ENCODE results near the gene DAZ1. TPM values are rescaled to one million over a fixed set of nuclear protein-coding genes. Genes with fewer than 3 reads are reported as not detected.
"Not testable (repeated sequence)": the region's sequence is repeated elsewhere in the genome, so short reads cannot be mapped to it uniquely, and the experiment has no call there.

The DAZ1 gene
- total and polyA plus RNA-seq, 2 of the 8 experiments (the other 6 are each of a cell fraction or from before 2014, with no cell fraction given) = not detected

- POLR2A ChIA-PET (ENCODE audit: partially characterized antibody); H2BK5ac ChIP-seq (ENCODE audit: low read depth, low read length); H3K4me2 ChIP-seq (ENCODE audit: insufficient read depth in 1 of 2, low read depth in 2 of 2, low read length in 2 of 2); H4K5ac ChIP-seq (ENCODE audit: insufficient read length, low read depth, low read length); H3K79me1 ChIP-seq (ENCODE audit: low read depth, low read length); H4K20me1 ChIP-seq (replicated peaks in 1 of 2; ENCODE audit: control insufficient read depth in 1 of 2, insufficient read depth in 2 of 2, low read length in 2 of 2); DNase-seq (ENCODE audit: low read depth in 1 of 2, low spot score in 2 of 2); H2AK5ac ChIP-seq (ENCODE audit: low read depth, low read length); H2AFZ ChIP-seq (ENCODE audit: low read length); H3K27me3 ChIP-seq (replicated peaks in 1 of 4; ENCODE audit: control insufficient read depth in 3 of 4, extremely low read depth in 1 of 4, insufficient read depth in 3 of 4, low read length in 3 of 4); H3K23me2 ChIP-seq (ENCODE audit: low read depth, low read length); H3K36me3 ChIP-seq (ENCODE audit: control insufficient read depth in 2 of 4, insufficient read depth in 4 of 4, low read length in 3 of 4); H3K4me3 ChIP-seq (ENCODE audit: extremely low read depth in 1 of 4, insufficient read depth in 2 of 4, low read depth in 3 of 4, low read length in 4 of 4); H3K4me1 ChIP-seq (replicated peaks in 1 of 4; ENCODE audit: control insufficient read depth in 3 of 4, insufficient read depth in 4 of 4, low read length in 3 of 4); H3K9me3 ChIP-seq (ENCODE audit: insufficient read depth in 2 of 2, low read depth in 1 of 2, low read length in 1 of 2); CTCF ChIA-PET (ENCODE audit: partially characterized antibody); H3K4ac ChIP-seq (replicated peaks; ENCODE audit: insufficient read length, low read depth, low read length); H3K14ac ChIP-seq (ENCODE audit: insufficient read length); H2BK120ac ChIP-seq (replicated peaks; ENCODE audit: low read depth, low read length); H4K8ac ChIP-seq (ENCODE audit: extremely low read depth, insufficient read depth, low read length); H3K23ac ChIP-seq (ENCODE audit: insufficient read length); H3K56ac ChIP-seq (replicated peaks; ENCODE audit: insufficient read length, low read depth, low read length); H2BK15ac ChIP-seq (ENCODE audit: low read length); H3K27ac ChIP-seq (ENCODE audit: low read depth, low read length); H3K9ac ChIP-seq (replicated peaks in 1 of 4; ENCODE audit: extremely low read depth in 1 of 4, low read depth in 3 of 4, low read length in 3 of 4); H4K91ac ChIP-seq (replicated peaks; ENCODE audit: insufficient read length, low read length); H3K79me2 ChIP-seq (ENCODE audit: control insufficient read depth in 1 of 2, insufficient read depth in 2 of 2, low read length in 2 of 2); FAIRE-seq; H2BK20ac ChIP-seq (ENCODE audit: low read length); H3K18ac ChIP-seq (ENCODE audit: extremely low read depth, low read length); H2BK12ac ChIP-seq (ENCODE audit: low read depth, low read length): not testable (repeated sequence)
- no CpG with 5 or more reads among the region's 23 CpGs for WGBS, 2 experiments (ENCODE audit: extremely low coverage in 1 of 2, insufficient coverage in 1 of 2, insufficient read length in 1 of 2, insufficient replicate concordance in 2 of 2, low coverage in 1 of 2, low lambda C conversion rate in 2 of 2, missing lambda C conversion rate in 1 of 2)
These were observed 20.4 kb upstream of the DAZ1 start, which contains the start of gene DAZ2 for GRCh38 chrY:23219233-23219632. Gene DAZ2 (plus strand): TSS chrY:23219533. CDS start chrY:23219741, 208 bp downstream.

GRCh38 chrY:23210681-23211080 is 11.9 kb upstream of the DAZ1 start:
- H3K4me2 ChIP-seq (ENCODE audit: insufficient read depth in 1 of 2, low read depth in 2 of 2, low read length in 2 of 2); H3K56ac ChIP-seq (replicated peaks; ENCODE audit: insufficient read length, low read depth, low read length); DNase-seq (ENCODE audit: low read depth in 1 of 2, low spot score in 2 of 2); POLR2A ChIA-PET (ENCODE audit: partially characterized antibody); H3K14ac ChIP-seq (ENCODE audit: insufficient read length); H2BK120ac ChIP-seq (replicated peaks; ENCODE audit: low read depth, low read length); H4K91ac ChIP-seq (replicated peaks; ENCODE audit: insufficient read length, low read length); H3K4ac ChIP-seq (replicated peaks; ENCODE audit: insufficient read length, low read depth, low read length); H3K9ac ChIP-seq (replicated peaks in 1 of 4; ENCODE audit: extremely low read depth in 1 of 4, low read depth in 3 of 4, low read length in 3 of 4); H3K23ac ChIP-seq (ENCODE audit: insufficient read length); H3K9me3 ChIP-seq (ENCODE audit: insufficient read depth in 2 of 2, low read depth in 1 of 2, low read length in 1 of 2); H3K18ac ChIP-seq (ENCODE audit: extremely low read depth, low read length); H3K4me1 ChIP-seq (replicated peaks in 1 of 4; ENCODE audit: control insufficient read depth in 3 of 4, insufficient read depth in 4 of 4, low read length in 3 of 4); H4K5ac ChIP-seq (ENCODE audit: insufficient read length, low read depth, low read length); H4K20me1 ChIP-seq (replicated peaks in 1 of 2; ENCODE audit: control insufficient read depth in 1 of 2, insufficient read depth in 2 of 2, low read length in 2 of 2); H2BK15ac ChIP-seq (ENCODE audit: low read length); H3K79me1 ChIP-seq (ENCODE audit: low read depth, low read length); CTCF ChIA-PET (ENCODE audit: partially characterized antibody); FAIRE-seq; H3K27ac ChIP-seq (ENCODE audit: low read depth, low read length); H2BK5ac ChIP-seq (ENCODE audit: low read depth, low read length); H3K27me3 ChIP-seq (replicated peaks in 1 of 4; ENCODE audit: control insufficient read depth in 3 of 4, extremely low read depth in 1 of 4, insufficient read depth in 3 of 4, low read length in 3 of 4); H2BK12ac ChIP-seq (ENCODE audit: low read depth, low read length); H3K4me3 ChIP-seq (ENCODE audit: extremely low read depth in 1 of 4, insufficient read depth in 2 of 4, low read depth in 3 of 4, low read length in 4 of 4); H2AK5ac ChIP-seq (ENCODE audit: low read depth, low read length); H3K36me3 ChIP-seq (ENCODE audit: control insufficient read depth in 2 of 4, insufficient read depth in 4 of 4, low read length in 3 of 4); H3K23me2 ChIP-seq (ENCODE audit: low read depth, low read length); H2AFZ ChIP-seq (ENCODE audit: low read length); H2BK20ac ChIP-seq (ENCODE audit: low read length); H3K79me2 ChIP-seq (ENCODE audit: control insufficient read depth in 1 of 2, insufficient read depth in 2 of 2, low read length in 2 of 2); H4K8ac ChIP-seq (ENCODE audit: extremely low read depth, insufficient read depth, low read length): not testable (repeated sequence)
- WGBS, 2 experiments (ENCODE audit: extremely low coverage in 1 of 2, insufficient coverage in 1 of 2, insufficient read length in 1 of 2, insufficient replicate concordance in 2 of 2, low coverage in 1 of 2, low lambda C conversion rate in 2 of 2, missing lambda C conversion rate in 1 of 2) = no CpG with 5 or more reads among the region's 4 CpGs

All from H1 (cell line).